HFF-Myc (cell line): ENCODE results near the gene SEMA4A.
A peak's percentile ranks its signal among the peaks of the same experiment; 100 is the strongest.

ENCODE experiments used
- DNase-seq: peaks from one replicate; pipeline ENCODE4 v3.0.0-alpha.2; 2011; ENCODE audit warnings: low read depth; ENCODE audit errors: extremely low read depth
- H3K4me3 ChIP-seq: replicated peaks from 2 replicates; pipeline ENCODE4 v1.5.1; 2011; ENCODE audit warnings: low read depth, mild to moderate bottlenecking, control low read depth, low read length
- TF ChIP-seq, protein P1 (sequence below): IDR thresholded peaks from 2 replicates; pipeline ENCODE4 v1.5.1; 2012; ENCODE audit warnings: mild to moderate bottlenecking, low read depth, low read length, control low read depth; ENCODE audit errors: missing control alignments

The SEMA4A gene

DNA sequence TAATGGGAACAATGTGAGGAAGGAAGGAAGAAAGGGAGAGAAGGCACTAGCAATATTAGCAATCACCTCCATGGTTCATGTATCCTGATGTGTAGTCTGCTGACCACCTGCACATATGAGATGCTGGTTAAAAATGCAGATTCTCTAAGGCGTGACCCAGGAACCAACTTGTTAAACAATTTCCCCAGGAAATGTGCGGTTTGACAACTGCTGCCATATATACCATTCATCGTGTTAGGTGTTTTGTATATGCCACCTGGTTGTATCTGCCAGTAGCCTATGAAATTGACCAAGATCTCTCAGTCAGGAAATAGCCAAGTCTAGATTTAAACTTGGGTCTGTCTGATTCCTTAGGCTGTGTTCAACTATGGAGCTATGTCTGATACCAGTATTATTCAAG is 4.1 kb downstream of the SEMA4A start:
- no peak overlapping the region for H3K4me3 ChIP-seq
- TF ChIP-seq, protein P1, sequence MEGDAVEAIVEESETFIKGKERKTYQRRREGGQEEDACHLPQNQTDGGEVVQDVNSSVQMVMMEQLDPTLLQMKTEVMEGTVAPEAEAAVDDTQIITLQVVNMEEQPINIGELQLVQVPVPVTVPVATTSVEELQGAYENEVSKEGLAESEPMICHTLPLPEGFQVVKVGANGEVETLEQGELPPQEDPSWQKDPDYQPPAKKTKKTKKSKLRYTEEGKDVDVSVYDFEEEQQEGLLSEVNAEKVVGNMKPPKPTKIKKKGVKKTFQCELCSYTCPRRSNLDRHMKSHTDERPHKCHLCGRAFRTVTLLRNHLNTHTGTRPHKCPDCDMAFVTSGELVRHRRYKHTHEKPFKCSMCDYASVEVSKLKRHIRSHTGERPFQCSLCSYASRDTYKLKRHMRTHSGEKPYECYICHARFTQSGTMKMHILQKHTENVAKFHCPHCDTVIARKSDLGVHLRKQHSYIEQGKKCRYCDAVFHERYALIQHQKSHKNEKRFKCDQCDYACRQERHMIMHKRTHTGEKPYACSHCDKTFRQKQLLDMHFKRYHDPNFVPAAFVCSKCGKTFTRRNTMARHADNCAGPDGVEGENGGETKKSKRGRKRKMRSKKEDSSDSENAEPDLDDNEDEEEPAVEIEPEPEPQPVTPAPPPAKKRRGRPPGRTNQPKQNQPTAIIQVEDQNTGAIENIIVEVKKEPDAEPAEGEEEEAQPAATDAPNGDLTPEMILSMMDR = no peak

DNA sequence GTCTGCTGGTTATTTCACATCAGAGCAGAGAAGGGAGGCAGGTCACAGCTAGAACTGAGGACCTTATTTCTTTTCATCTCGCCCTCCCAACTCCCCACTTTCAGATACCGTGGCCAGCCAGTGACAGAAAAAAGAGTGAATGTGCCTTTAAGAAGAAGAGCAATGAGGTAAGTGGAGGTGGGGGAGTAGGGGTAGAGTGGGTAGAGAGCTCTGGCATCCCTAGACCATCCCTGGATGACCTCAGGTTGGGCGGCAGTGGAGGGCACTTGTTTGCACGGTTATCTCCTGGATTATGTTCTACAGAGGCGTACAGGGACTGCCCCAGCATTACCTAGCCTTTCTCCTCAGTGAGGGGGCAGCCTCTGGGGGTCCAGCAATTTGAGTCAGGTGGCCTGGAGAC is 4.6 kb downstream of the SEMA4A start:
- DNase-seq = no peak
- TF ChIP-seq, protein P1 = no peak
- no peak overlapping the region for H3K4me3 ChIP-seq

More for the DNA sequence above, 4.1 kb downstream of the SEMA4A start:
- DNase-seq = no peak

DNA sequence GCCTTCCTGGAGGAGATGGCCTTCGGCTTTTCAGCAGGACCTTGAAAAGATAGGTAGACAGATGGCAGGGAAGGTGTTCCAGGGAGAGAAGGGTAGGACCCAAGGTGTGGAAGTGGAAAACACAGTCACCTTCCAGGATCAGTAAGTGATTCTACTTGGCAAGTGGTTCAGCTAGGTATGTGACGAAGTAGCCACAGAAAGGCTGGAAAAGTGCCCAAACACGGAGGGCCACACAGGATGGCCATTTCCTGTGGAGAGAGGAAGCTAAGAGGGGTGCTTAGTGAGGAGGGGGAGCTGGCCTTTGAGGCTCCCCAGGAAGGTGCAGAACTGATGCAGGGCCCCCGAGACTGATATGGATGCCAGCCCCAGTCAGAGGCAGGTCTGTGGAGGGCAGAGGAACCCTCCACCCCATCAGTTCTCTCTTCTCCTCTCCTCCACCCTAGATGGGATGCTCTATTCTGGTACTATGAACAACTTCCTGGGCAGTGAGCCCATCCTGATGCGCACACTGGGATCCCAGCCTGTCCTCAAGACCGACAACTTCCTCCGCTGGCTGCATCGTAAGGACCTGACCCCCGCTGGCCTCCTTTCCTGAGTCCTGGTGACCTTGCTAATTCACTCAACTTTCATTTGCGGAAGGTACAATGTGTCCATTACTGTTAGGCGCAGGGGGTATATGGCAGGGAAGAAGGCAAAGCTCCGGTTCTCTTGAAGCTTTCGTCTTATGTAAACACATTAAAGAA is 6.8 kb downstream of the SEMA4A start:
- no peak for DNase-seq
- TF ChIP-seq, protein P1 = no peak
- H3K4me3 ChIP-seq = peak overlapping the region; percentile 27

DNA sequence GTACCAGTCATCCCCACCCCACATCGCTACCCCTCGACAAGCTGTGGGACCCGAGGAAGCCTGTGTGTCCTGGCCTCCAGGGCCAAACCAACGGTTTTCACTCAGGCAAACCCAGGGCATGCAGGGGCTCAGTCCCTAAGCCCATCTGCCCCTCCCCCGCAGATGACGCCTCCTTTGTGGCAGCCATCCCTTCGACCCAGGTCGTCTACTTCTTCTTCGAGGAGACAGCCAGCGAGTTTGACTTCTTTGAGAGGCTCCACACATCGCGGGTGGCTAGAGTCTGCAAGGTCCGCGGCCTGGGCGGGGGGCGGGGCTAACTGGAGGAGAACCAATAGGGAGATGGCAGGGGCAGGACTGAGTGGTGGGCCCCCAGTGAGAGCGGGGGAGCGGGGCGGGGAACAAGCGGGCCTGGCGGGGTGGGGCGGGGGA is 7.4 kb downstream of the SEMA4A start:
- peak overlapping the region; percentile 27 for H3K4me3 ChIP-seq
- TF ChIP-seq, protein P1 = no peak
- no peak for DNase-seq

DNA sequence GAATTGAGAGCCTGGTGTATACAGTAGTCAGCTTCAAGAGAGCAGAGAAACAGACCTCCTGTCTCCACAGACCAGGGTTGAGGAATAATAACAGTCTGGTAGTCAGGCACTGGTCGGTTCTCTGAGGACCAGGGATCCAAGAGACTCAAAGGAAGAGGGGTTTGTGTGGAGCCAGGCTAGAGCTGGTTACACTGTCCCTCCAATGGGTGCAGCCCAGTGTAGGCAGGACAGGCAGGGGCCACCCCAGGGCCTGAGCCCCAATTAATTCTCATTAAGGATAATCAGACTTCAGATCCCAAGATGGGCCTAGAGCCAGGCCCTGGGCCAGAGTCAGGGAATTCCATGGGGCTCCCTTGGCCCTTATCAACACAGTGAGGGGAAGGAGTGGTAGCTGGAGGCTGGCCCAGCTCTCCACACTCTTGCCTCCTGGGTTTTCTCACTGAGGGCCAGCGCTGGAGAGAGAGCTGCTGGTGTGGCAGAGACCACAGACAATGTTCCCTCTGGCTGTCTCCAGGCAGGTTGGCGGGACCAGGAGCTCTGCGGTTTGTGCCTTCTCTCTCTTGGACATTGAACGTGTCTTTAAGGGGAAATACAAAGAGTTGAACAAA is 9.1 kb downstream of the SEMA4A start:
- TF ChIP-seq, protein P1 = no peak
- DNase-seq = no peak
- H3K4me3 ChIP-seq = no peak overlapping the region

DNA sequence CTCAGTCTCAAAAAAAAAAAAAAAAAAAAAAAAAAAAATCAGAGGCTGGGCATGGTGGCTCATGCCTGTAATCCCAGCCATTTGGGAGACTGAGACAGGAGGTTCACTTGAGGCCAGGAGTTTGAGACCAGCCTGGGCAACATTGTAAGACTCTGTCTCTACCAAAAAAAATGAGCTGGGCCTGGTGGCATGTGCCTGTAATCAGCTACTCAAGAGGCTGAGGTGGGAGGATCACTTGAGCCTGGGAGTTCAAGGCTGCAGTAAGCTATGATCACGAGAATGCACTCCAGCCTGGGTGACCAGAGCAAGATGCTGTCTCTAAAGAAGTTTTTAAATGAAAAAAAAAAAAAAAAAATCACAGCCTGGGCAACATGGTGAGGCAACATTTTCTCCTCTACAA is 10.3 kb downstream of the SEMA4A start:
- TF ChIP-seq, protein P1 = no peak
- DNase-seq = no peak
- H3K4me3 ChIP-seq = no peak overlapping the region
